K562 (cell line): ENCODE results near the gene ADARB2. TPM values are rescaled to one million over a fixed set of nuclear protein-coding genes. Genes with fewer than 3 reads are reported as not detected.
"Not testable (repeated sequence)": the region's sequence is repeated elsewhere in the genome, so short reads cannot be mapped to it uniquely, and the experiment has no call there.

Experiments
- ATAC-seq: fragments of 200-7000 bp; cut with Tn5 transposase; 3 replicates; pipeline ENCODE4 v1.9.1; 2020; ENCODE audit warnings: moderate library complexity
- BruUV-seq: library from RNA; stranded (reverse); fragments of 400-500 nt; replicated peaks from 2 replicates; lab custom pipeline; 2021; lab: Mats Ljungman, UMichigan
- CTCF ChIA-PET: fragments of 300-600 bp; formaldehyde crosslinking; extraction: SDS; loops from one replicate; lab custom pipeline; 2021; ENCODE audit warnings: low intra/inter-chr PET ratio; lab: Yijun Ruan, JAX
- POLR2A ChIA-PET: fragments of 300-600, 350-650 bp; sonication (Branson Sonifier 250); formaldehyde crosslinking; extraction: SDS; loops from one replicate; lab custom pipeline; 2021; ENCODE audit warnings: antibody characterized with exemption, inconsistent platforms; lab: Yijun Ruan, JAX
- DNase-seq, 4 experiments: peaks; one replicate each; pipeline versions ENCODE4 v3.0.0 to v3.0.0-alpha.2; 2011 to 2018; ENCODE audit warnings: low spot score in 3 of 4, mixed read lengths in 3 of 4; ENCODE audit errors: extremely low read depth in 1 of 4
- FAIRE-seq: peaks from 2 replicates; lab custom pipeline; 2011; peaks lifted over from hg19 to GRCh38; lab: Jason Lieb, UNC
- H2AFZ ChIP-seq: 2 replicates; pipeline ENCODE4 v1.6.0; 2011; ENCODE audit warnings: low read depth, low read length, control low read depth, inconsistent platforms
- H3K27ac ChIP-seq: fragments of 200-600 bp; 3 replicates; pipeline ENCODE4 v1.8.0; 2011; ENCODE audit warnings: low read depth, mild to moderate bottlenecking, control low read depth, inconsistent platforms, low read length, moderate library complexity, mixed read lengths; ENCODE audit errors: extremely low read depth
- H3K27me3 ChIP-seq, 2 experiments: fragments of 300-600 bp in 1 of 2; 2 replicates in 1 of 2; 3 replicates in 1 of 2; pipeline versions ENCODE4 v1.6.0 to v1.8.0; 2011; ENCODE audit warnings: inconsistent platforms in 2 of 2, low read length in 2 of 2, mild to moderate bottlenecking in 1 of 2, mixed read lengths in 1 of 2, moderate library complexity in 1 of 2; ENCODE audit not compliant: control insufficient read depth in 2 of 2, insufficient read depth in 2 of 2
- H3K36me3 ChIP-seq: fragments of 300-600 bp; 3 replicates; pipeline ENCODE4 v1.8.0; 2011; ENCODE audit warnings: mild to moderate bottlenecking, low read length, inconsistent platforms; ENCODE audit not compliant: control insufficient read depth, insufficient read depth
- H3K4me1 ChIP-seq, 2 experiments: fragments of 200-600 bp in 1 of 2; replicated peaks in 1 of 2; 2 replicates in 1 of 2; 3 replicates in 1 of 2; pipeline versions ENCODE4 v1.5.1 to v1.8.0; 2011; ENCODE audit warnings: inconsistent platforms in 2 of 2, low read length in 2 of 2, mild to moderate bottlenecking in 1 of 2, mixed read lengths in 1 of 2, moderate library complexity in 1 of 2; ENCODE audit not compliant: control insufficient read depth in 2 of 2, insufficient read depth in 2 of 2
- H3K4me2 ChIP-seq: 2 replicates; pipeline ENCODE4 v1.6.1; 2011; ENCODE audit warnings: low read length, control low read depth, inconsistent platforms, mixed read lengths; ENCODE audit not compliant: insufficient read depth
- H3K4me3 ChIP-seq: fragments of 200-600 bp; sonication (generic), shearing (Covaris generic); 2 replicates; pipeline ENCODE4 v1.5.1; 2016; ENCODE audit warnings: control low read depth, inconsistent platforms
- H3K79me2 ChIP-seq: fragments of 200-600 bp; 3 replicates; pipeline ENCODE4 v1.8.0; 2011; ENCODE audit warnings: low read length, inconsistent platforms; ENCODE audit not compliant: control insufficient read depth, insufficient read depth
- H3K9ac ChIP-seq, 2 experiments: 2 replicates each; pipeline versions ENCODE4 v1.6.0 to v1.6.1; 2011; ENCODE audit warnings: low read depth in 2 of 2, low read length in 2 of 2, control low read depth in 1 of 2, inconsistent platforms in 1 of 2, mild to moderate bottlenecking in 1 of 2, mixed read lengths in 1 of 2; ENCODE audit not compliant: insufficient read depth in 1 of 2
- H3K9me1 ChIP-seq: one replicate; pipeline ENCODE4 v1.6.0; 2011; ENCODE audit warnings: inconsistent platforms, mild to moderate bottlenecking, low read length, moderate library complexity; ENCODE audit not compliant: control insufficient read depth, insufficient read depth
- H3K9me3 ChIP-seq: replicated peaks from 2 replicates; pipeline ENCODE4 v1.5.1; 2011; ENCODE audit warnings: low read depth, low read length, inconsistent platforms; ENCODE audit not compliant: control insufficient read depth, insufficient read depth
- H4K20me1 ChIP-seq: replicated peaks from 2 replicates; pipeline ENCODE4 v1.6.1; 2011; ENCODE audit warnings: low read length, inconsistent platforms, mixed read lengths; ENCODE audit not compliant: control insufficient read depth, insufficient read depth
- FOXA3 ChIP-seq, 2 experiments: fragments of 450-650 bp in 1 of 2; sonication (generic) in 1 of 2; formaldehyde crosslinking; IDR thresholded peaks in 1 of 2; conservative IDR thresholded peaks in 1 of 2; 2 replicates each; pipeline versions ENCODE4 v1.4.0 to v1.8.0; 2020 to 2022; ENCODE audit warnings: mild to moderate bottlenecking in 2 of 2, missing genetic modification reagents in 1 of 2
- PHF8 ChIP-seq: fragments of 200-600 bp; sonication (generic); IDR thresholded peaks from 2 replicates; pipeline ENCODE4 v1.6.1; 2012; ENCODE audit warnings: mixed run types, mild to moderate bottlenecking, inconsistent platforms, low read length, moderate library complexity, borderline replicate concordance
- RFX7 ChIP-seq: fragments of 250-450 bp; sonication (Bioruptor Pico); IDR thresholded peaks from 2 replicates; pipeline ENCODE4 v1.5.1; 2021; ENCODE audit warnings: mild to moderate bottlenecking
- WGBS: fragments of 100-300 bp; shearing (Covaris generic); methylation state at CpG from one replicate; pipeline ENCODE4 v1.1.6; 2016; ENCODE audit warnings: low coverage, mixed read lengths; ENCODE audit not compliant: insufficient coverage; ENCODE audit errors: missing lambda C conversion rate; 5-methylcytosine and 5-hydroxymethylcytosine counted together
- in situ Hi-C: fragments of 300-500 bp; cut with MboI; formaldehyde crosslinking; loops from 4 replicates; pipeline ENCODE4 v1.15.0; 2018; ENCODE audit warnings: inconsistent platforms, mixed read lengths
- intact Hi-C: fragments of 100-400 bp; cut with micrococcal nuclease; formaldehyde crosslinking; loops from 2 replicates; pipeline ENCODE4 v1.14.2; 2022
- polyA plus RNA-seq, 8 experiments: library from polyadenylated mRNA; depleted of rRNA in 4 of 8; stranded (reverse) in 5 of 8; unstranded in 3 of 8; fragments of >200 nt; fragmentation: Nextera tagmentation in 2 of 8; fragmentation: Illumina TruSeq in 1 of 8; extraction: Ambion mirVana in 2 of 8; extraction: Trizol in 1 of 8; gene quantifications; 2 replicates each; pipeline versions ENCODE4 v1.2.1 to v1.2.3, GENCODE V29; 2011 to 2014; ENCODE audit warnings: inconsistent platforms in 1 of 8, missing spikeins in 1 of 8
- total RNA-seq, 7 experiments: library from RNA; depleted of rRNA in 6 of 7; stranded (reverse); fragments of >200 nt in 6 of 7; fragmentation: Illumina TruSeq in 2 of 7; extraction: Trizol in 2 of 7; gene quantifications; 2 replicates each; pipeline versions ENCODE4 v1.2.1 to v1.2.3, GENCODE V29; 2011 to 2021; ENCODE audit warnings: low replicate concordance in 1 of 7

Gene ADARB2
- total and polyA plus RNA-seq, 9 of the 15 experiments (the other 6 are each of a cell fraction or from before 2014, with no cell fraction given) = not detected

- TF ChIP-seq RFX7 (no peak), PHF8 (no peak), FOXA3 (CRISPR knock-in tag; conservative IDR thresholded peaks at IDR 0.05 in 1 of 2, IDR thresholded peaks at IDR 0.05 in 1 of 2) (no peak)
- TF ChIP-seq, all 486 proteins: peak for 0
- no peaks in the 10 kb centered on the region for H3K36me3 ChIP-seq
- intact Hi-C loops (no loop called here), in situ Hi-C loops (no loop called here)
- no peak overlapping the region for H3K27ac ChIP-seq
- H3K4me3 ChIP-seq = no peak overlapping the region
- H3K9ac ChIP-seq = no peak overlapping the region
- no TSS peak for BruUV-seq
- H2AFZ ChIP-seq = no peak overlapping the region
- DNase-seq (no peak), ATAC-seq (no peak), FAIRE-seq (no peak)
- ChIA-PET CTCF (no interaction called here), POLR2A (no interaction called here)
- H3K4me1 ChIP-seq = peaks cover 0 to 4% of the 10 kb centered on the region in 2 experiments; a peak in 2 of 5 replicates
- H3K27me3 ChIP-seq = peaks cover 28 to 85% of the 10 kb centered on the region in 2 experiments
- H3K9me1 ChIP-seq = no peaks in the 10 kb centered on the region
- no peaks in the 10 kb centered on the region for H3K9me3 ChIP-seq
- H3K79me2 ChIP-seq = no peaks in the 10 kb centered on the region
- H4K20me1 ChIP-seq = peaks cover 6% of the 10 kb centered on the region; the same call in 1 of the 2 replicates
- under 1% methylated on average over 19 of the region's 19 CpGs for WGBS
- H3K4me2 ChIP-seq = no peak overlapping the region
These were observed 338.5 kb downstream of the ADARB2 start for GRCh38 chr10:1398626-1399410.

- in situ Hi-C loops, intact Hi-C loops, H3K9me3 ChIP-seq, DNase-seq, H3K4me1 ChIP-seq, FAIRE-seq, H3K79me2 ChIP-seq, H3K4me3 ChIP-seq, CTCF ChIA-PET, ATAC-seq, H4K20me1 ChIP-seq, H3K9me1 ChIP-seq, BruUV-seq, H3K9ac ChIP-seq, H3K36me3 ChIP-seq, H3K4me2 ChIP-seq, POLR2A ChIA-PET, H2AFZ ChIP-seq, H3K27ac ChIP-seq: not testable (repeated sequence)
- 0% methylated on average over 12 of the region's 15 CpGs for WGBS
- H3K27me3 ChIP-seq = peaks cover 27 to 82% of the 10 kb centered on the region in 2 experiments
These were observed 339.2 kb downstream of the ADARB2 start for GRCh38 chr10:1398116-1398515.
